Ureter (tissue), 1 donor: ENCODE measurements around the gene WIPF1. TPM values are rescaled to one million over a fixed set of nuclear protein-coding genes. Genes with fewer than 3 reads are reported as not detected.

Experiments used
- DNase-seq: peaks from one replicate; pipeline ENCODE4 v3.0.0-alpha.2; 2020; ENCODE audit warnings: low spot score
- total RNA-seq: library from RNA; stranded (reverse); gene quantifications from one replicate; pipeline ENCODE4 v1.2.4, GENCODE V29; 2023
- donor health status: DM: yes; HTN: yes; CAD: no.

Gene WIPF1
- total RNA-seq, 1 donor from 2014 or later = 35.7 TPM

GRCh38 chr2:174623106-174623637 is 25.6 kb upstream of the WIPF1 start:
- DNase-seq = no peak

- DNase-seq = no peak
These were observed 23.7 kb upstream of the WIPF1 start for GRCh38 chr2:174621323-174621722.

GRCh38 chr2:174618179-174618578 is 20.6 kb upstream of the WIPF1 start:
- no peak for DNase-seq

GRCh38 chr2:174617718-174618117 is 20.1 kb upstream of the WIPF1 start:
- no peak for DNase-seq

GRCh38 chr2:174617120-174617519 is 19.5 kb upstream of the WIPF1 start:
- no peak for DNase-seq

GRCh38 chr2:174615871-174616436 is 18.4 kb upstream of the WIPF1 start:
- DNase-seq = no peak

- no peak for DNase-seq
These were observed 16.7 kb upstream of the WIPF1 start for GRCh38 chr2:174614261-174614660.

GRCh38 chr2:174613531-174613930 is 15.9 kb upstream of the WIPF1 start:
- DNase-seq = no peak

GRCh38 chr2:174612970-174613369 is 15.4 kb upstream of the WIPF1 start:
- no peak for DNase-seq

GRCh38 chr2:174611854-174612253 is 14.2 kb upstream of the WIPF1 start:
- DNase-seq = no peak

GRCh38 chr2:174611006-174611405 is 13.4 kb upstream of the WIPF1 start:
- no peak for DNase-seq

- DNase-seq = no peak
These were observed 12.8 kb upstream of the WIPF1 start for GRCh38 chr2:174610243-174610995.

GRCh38 chr2:174609261-174609660 is 11.7 kb upstream of the WIPF1 start:
- no peak for DNase-seq

- no peak for DNase-seq
These were observed 11.2 kb upstream of the WIPF1 start for GRCh38 chr2:174608866-174609214.

GRCh38 chr2:174607989-174608865 is 10.6 kb upstream of the WIPF1 start:
- no peak for DNase-seq

- DNase-seq = no peak
These were observed 10.0 kb upstream of the WIPF1 start for GRCh38 chr2:174607584-174607983.

- no peak for DNase-seq
These were observed 8.7 kb upstream of the WIPF1 start for GRCh38 chr2:174606336-174606735.

- no peak for DNase-seq
These were observed 8.1 kb upstream of the WIPF1 start for GRCh38 chr2:174605687-174606086.

GRCh38 chr2:174603280-174603679 is 5.7 kb upstream of the WIPF1 start:
- DNase-seq = no peak

GRCh38 chr2:174602745-174603144 is 5.1 kb upstream of the WIPF1 start:
- no peak for DNase-seq

GRCh38 chr2:174600349-174600748 is 2.7 kb upstream of the WIPF1 start:
- DNase-seq = no peak

GRCh38 chr2:174599310-174599921 is 1.8 kb upstream of the WIPF1 start:
- DNase-seq = no peak
